K562 (cell line): ENCODE results near the gene WASF3. TPM values are rescaled to one million over a fixed set of nuclear protein-coding genes. Genes with fewer than 3 reads are reported as not detected.

Source experiments
- ATAC-seq: fragments of 200-7000 bp; cut with Tn5 transposase; 3 replicates; pipeline ENCODE4 v1.9.1; 2020; ENCODE audit warnings: moderate library complexity
- BruUV-seq: library from RNA; stranded (reverse); fragments of 400-500 nt; replicated peaks from 2 replicates; lab custom pipeline; 2021; lab: Mats Ljungman, UMichigan
- CTCF ChIA-PET: fragments of 300-600 bp; formaldehyde crosslinking; extraction: SDS; loops from one replicate; lab custom pipeline; 2021; ENCODE audit warnings: low intra/inter-chr PET ratio; lab: Yijun Ruan, JAX
- POLR2A ChIA-PET: fragments of 300-600, 350-650 bp; sonication (Branson Sonifier 250); formaldehyde crosslinking; extraction: SDS; loops from one replicate; lab custom pipeline; 2021; ENCODE audit warnings: antibody characterized with exemption, inconsistent platforms; lab: Yijun Ruan, JAX
- DNase-seq, 4 experiments: peaks; one replicate each; pipeline versions ENCODE4 v3.0.0 to v3.0.0-alpha.2; 2011 to 2018; ENCODE audit warnings: low spot score in 3 of 4, mixed read lengths in 3 of 4; ENCODE audit errors: extremely low read depth in 1 of 4
- FAIRE-seq: peaks from 2 replicates; lab custom pipeline; 2011; peaks lifted over from hg19 to GRCh38; lab: Jason Lieb, UNC
- H2AFZ ChIP-seq: 2 replicates; pipeline ENCODE4 v1.6.0; 2011; ENCODE audit warnings: low read depth, low read length, control low read depth, inconsistent platforms
- H3K27ac ChIP-seq: fragments of 200-600 bp; 3 replicates; pipeline ENCODE4 v1.8.0; 2011; ENCODE audit warnings: low read depth, mild to moderate bottlenecking, control low read depth, inconsistent platforms, low read length, moderate library complexity, mixed read lengths; ENCODE audit errors: extremely low read depth
- H3K27me3 ChIP-seq, 2 experiments: fragments of 300-600 bp in 1 of 2; 2 replicates in 1 of 2; 3 replicates in 1 of 2; pipeline versions ENCODE4 v1.6.0 to v1.8.0; 2011; ENCODE audit warnings: inconsistent platforms in 2 of 2, low read length in 2 of 2, mild to moderate bottlenecking in 1 of 2, mixed read lengths in 1 of 2, moderate library complexity in 1 of 2; ENCODE audit not compliant: control insufficient read depth in 2 of 2, insufficient read depth in 2 of 2
- H3K36me3 ChIP-seq: fragments of 300-600 bp; 3 replicates; pipeline ENCODE4 v1.8.0; 2011; ENCODE audit warnings: mild to moderate bottlenecking, low read length, inconsistent platforms; ENCODE audit not compliant: control insufficient read depth, insufficient read depth
- H3K4me1 ChIP-seq, 2 experiments: fragments of 200-600 bp in 1 of 2; replicated peaks in 1 of 2; 2 replicates in 1 of 2; 3 replicates in 1 of 2; pipeline versions ENCODE4 v1.5.1 to v1.8.0; 2011; ENCODE audit warnings: inconsistent platforms in 2 of 2, low read length in 2 of 2, mild to moderate bottlenecking in 1 of 2, mixed read lengths in 1 of 2, moderate library complexity in 1 of 2; ENCODE audit not compliant: control insufficient read depth in 2 of 2, insufficient read depth in 2 of 2
- H3K4me2 ChIP-seq: 2 replicates; pipeline ENCODE4 v1.6.1; 2011; ENCODE audit warnings: low read length, control low read depth, inconsistent platforms, mixed read lengths; ENCODE audit not compliant: insufficient read depth
- H3K4me3 ChIP-seq: fragments of 200-600 bp; sonication (generic), shearing (Covaris generic); 2 replicates; pipeline ENCODE4 v1.5.1; 2016; ENCODE audit warnings: control low read depth, inconsistent platforms
- H3K79me2 ChIP-seq: fragments of 200-600 bp; 3 replicates; pipeline ENCODE4 v1.8.0; 2011; ENCODE audit warnings: low read length, inconsistent platforms; ENCODE audit not compliant: control insufficient read depth, insufficient read depth
- H3K9ac ChIP-seq, 2 experiments: 2 replicates each; pipeline versions ENCODE4 v1.6.0 to v1.6.1; 2011; ENCODE audit warnings: low read depth in 2 of 2, low read length in 2 of 2, control low read depth in 1 of 2, inconsistent platforms in 1 of 2, mild to moderate bottlenecking in 1 of 2, mixed read lengths in 1 of 2; ENCODE audit not compliant: insufficient read depth in 1 of 2
- H3K9me1 ChIP-seq: one replicate; pipeline ENCODE4 v1.6.0; 2011; ENCODE audit warnings: inconsistent platforms, mild to moderate bottlenecking, low read length, moderate library complexity; ENCODE audit not compliant: control insufficient read depth, insufficient read depth
- H3K9me3 ChIP-seq: replicated peaks from 2 replicates; pipeline ENCODE4 v1.5.1; 2011; ENCODE audit warnings: low read depth, low read length, inconsistent platforms; ENCODE audit not compliant: control insufficient read depth, insufficient read depth
- H4K20me1 ChIP-seq: replicated peaks from 2 replicates; pipeline ENCODE4 v1.6.1; 2011; ENCODE audit warnings: low read length, inconsistent platforms, mixed read lengths; ENCODE audit not compliant: control insufficient read depth, insufficient read depth
- EHMT2 ChIP-seq: fragments of 450-650 bp; IDR thresholded peaks from 2 replicates; pipeline ENCODE4 v1.6.1; 2018; ENCODE audit warnings: antibody characterized with exemption
- MIER1 ChIP-seq: fragments of 450-650 bp; IDR thresholded peaks from 2 replicates; pipeline ENCODE4 v1.6.1; 2016; ENCODE audit warnings: antibody characterized with exemption, mild to moderate bottlenecking, low read depth
- RCOR1 ChIP-seq, 2 experiments: IDR thresholded peaks; 2 replicates each; pipeline ENCODE4 v1.6.1; 2012; ENCODE audit warnings: low read depth in 2 of 2, low read length in 2 of 2, borderline replicate concordance in 1 of 2, improper control_type of control experiment in 1 of 2
- REST ChIP-seq, 2 experiments: fragments of 450-650 bp; formaldehyde crosslinking in 1 of 2; IDR thresholded peaks; 2 replicates each; pipeline versions ENCODE4 v1.4.0 to v1.6.1; 2014 to 2020; ENCODE audit warnings: mild to moderate bottlenecking in 2 of 2, borderline replicate concordance in 1 of 2, low read depth in 1 of 2
- TEAD1 ChIP-seq, 2 experiments: fragments of 450-650 bp in 1 of 2; sonication (generic) in 1 of 2; formaldehyde crosslinking; IDR thresholded peaks; 2 replicates each; pipeline versions ENCODE4 v1.4.0 to v1.8.0; 2020 to 2022; ENCODE audit warnings: mild to moderate bottlenecking in 2 of 2, missing genetic modification reagents in 1 of 2
- WGBS: fragments of 100-300 bp; shearing (Covaris generic); methylation state at CpG from one replicate; pipeline ENCODE4 v1.1.6; 2016; ENCODE audit warnings: low coverage, mixed read lengths; ENCODE audit not compliant: insufficient coverage; ENCODE audit errors: missing lambda C conversion rate; 5-methylcytosine and 5-hydroxymethylcytosine counted together
- in situ Hi-C: fragments of 300-500 bp; cut with MboI; formaldehyde crosslinking; loops from 4 replicates; pipeline ENCODE4 v1.15.0; 2018; ENCODE audit warnings: inconsistent platforms, mixed read lengths
- intact Hi-C: fragments of 100-400 bp; cut with micrococcal nuclease; formaldehyde crosslinking; loops from 2 replicates; pipeline ENCODE4 v1.14.2; 2022
- polyA plus RNA-seq, 8 experiments: library from polyadenylated mRNA; depleted of rRNA in 4 of 8; stranded (reverse) in 5 of 8; unstranded in 3 of 8; fragments of >200 nt; fragmentation: Nextera tagmentation in 2 of 8; fragmentation: Illumina TruSeq in 1 of 8; extraction: Ambion mirVana in 2 of 8; extraction: Trizol in 1 of 8; gene quantifications; 2 replicates each; pipeline versions ENCODE4 v1.2.1 to v1.2.3, GENCODE V29; 2011 to 2014; ENCODE audit warnings: inconsistent platforms in 1 of 8, missing spikeins in 1 of 8
- total RNA-seq, 7 experiments: library from RNA; depleted of rRNA in 6 of 7; stranded (reverse); fragments of >200 nt in 6 of 7; fragmentation: Illumina TruSeq in 2 of 7; extraction: Trizol in 2 of 7; gene quantifications; 2 replicates each; pipeline versions ENCODE4 v1.2.1 to v1.2.3, GENCODE V29; 2011 to 2021; ENCODE audit warnings: low replicate concordance in 1 of 7

Gene WASF3
- total and polyA plus RNA-seq, 9 of the 15 experiments (the other 6 are each of a cell fraction or from before 2014, with no cell fraction given) = 0.04 to 0.43 (median 0.11) TPM

GRCh38 chr13:26529441-26529840 lies 28.0 kb upstream of the WASF3 start:
- Histone ChIP-seq H3K9me3 (no peaks in the 10 kb centered on the region), H3K36me3 (no peaks in the 10 kb centered on the region), H3K79me2 (no peaks in the 10 kb centered on the region), H3K9me1 (no peaks in the 10 kb centered on the region), H3K27me3 (no peaks in the 10 kb centered on the region), H4K20me1 (no peaks in the 10 kb centered on the region)
- FAIRE-seq = no peak
- no peak for ATAC-seq
- peak; percentile 13 to 43 (median 19) for DNase-seq
- intact Hi-C loops = no loop called here
- TF ChIP-seq MIER1 (peak; percentile 79), TEAD1 (CRISPR knock-in tag; IDR thresholded peaks at IDR 0.05) (no peak), EHMT2 (peak; percentile 89), RCOR1 (IDR thresholded peaks at IDR 0.05; ENCODE audit: borderline replicate concordance in 1 of 2, low read depth in 2 of 2, low read length in 2 of 2) (peak in 1 of 2 experiments; percentile 30; a peak in 1 of 4 replicates), REST (IDR thresholded peaks at IDR 0.05; ENCODE audit: borderline replicate concordance) (peak; percentile 97), REST (CRISPR knock-in tag; IDR thresholded peaks at IDR 0.05; ENCODE audit: low read depth) (peak; percentile 90)
- TF ChIP-seq, all 486 proteins: peak for 4
- in situ Hi-C loops = no loop called here
- ChIA-PET POLR2A (interaction anchor here (0.6 kb wide), 1 partner anchor 74 kb away, joined by 4 read pairs; no protein-coding TSS in a partner anchor), CTCF (no interaction called here)
- no peaks in the 10 kb centered on the region for H3K4me1 ChIP-seq
- H3K4me2 ChIP-seq = no peak overlapping the region
- no peak overlapping the region for H2AFZ ChIP-seq
- no TSS peak for BruUV-seq
- no peak overlapping the region for H3K4me3 ChIP-seq
- H3K27ac ChIP-seq = no peak overlapping the region
- no peak overlapping the region for H3K9ac ChIP-seq
- WGBS = 5% methylated on average over 6 of the region's 6 CpGs
